Activated CD8-positive, alpha-beta memory T cell treated with anti-CD3 and anti-CD28 coated beads, Interleukin-2, amount 10 ng/mL, durations not matched to agents 7 days and 5 days (primary cell): Measurements from ENCODE around the gene TRIM47. TPM values are rescaled to one million over a fixed set of nuclear protein-coding genes. Genes with fewer than 3 reads are reported as not detected.
A peak's percentile ranks its signal among the peaks of the same experiment; 100 is the strongest.

Source experiments
- ATAC-seq: fragments of 150-1000 bp; cut with Tn5 transposase; one replicate; pipeline ENCODE4 v1.10.0; 2021; ENCODE audit warnings: moderate library complexity
- CTCF ChIA-PET: fragments of 350-600 bp; sonication (Branson Sonifier 250); formaldehyde crosslinking; loops from one replicate; lab custom pipeline; 2021; ENCODE audit warnings: antibody characterized with exemption; lab: Charles Lee
- DNase-seq: peaks from one replicate; pipeline ENCODE4 v3.0.0-alpha.2; 2020
- H3K27ac Mint-ChIP-seq: one replicate; pipeline ENCODE4 v1.8.0; 2021; ENCODE audit warnings: mild to moderate bottlenecking, mixed read lengths
- H3K27me3 Mint-ChIP-seq: one replicate; pipeline ENCODE4 v1.8.0; 2021; ENCODE audit warnings: mixed read lengths
- H3K36me3 Mint-ChIP-seq: one replicate; pipeline ENCODE4 v1.8.0; 2021; ENCODE audit warnings: mild to moderate bottlenecking, mixed read lengths
- H3K4me1 Mint-ChIP-seq: one replicate; pipeline ENCODE4 v1.8.0; 2021; ENCODE audit warnings: mixed read lengths
- H3K4me3 Mint-ChIP-seq: one replicate; pipeline ENCODE4 v1.8.0; 2021; ENCODE audit warnings: mild to moderate bottlenecking, moderate library complexity, mixed read lengths
- H3K9me3 Mint-ChIP-seq: one replicate; pipeline ENCODE4 v1.8.0; 2022; ENCODE audit warnings: low read depth, mixed read lengths
- total RNA-seq, 2 experiments: library from RNA; stranded (reverse); gene quantifications; one replicate each; pipeline ENCODE4 v1.2.3, GENCODE V29; 2021

The TRIM47 gene
- total RNA-seq, 2 experiments from 2014 or later: 13.4 to 24.3 TPM

- no peaks in the 10 kb centered on the region for H3K27me3 Mint-ChIP-seq
- DNase-seq (no peak), ATAC-seq (peak; percentile 21)
- CTCF ChIA-PET: interaction anchor here (0.7 to 1.9 kb wide), 4 partner anchors 10 to 97 kb away, joined by 3 to 8 read pairs (median 4); partner anchors contain the start of gene MRPL38
- peak overlapping the region; percentile 16 for H3K27ac Mint-ChIP-seq
- H3K4me1 Mint-ChIP-seq: peaks cover 10% of the 10 kb centered on the region
- H3K4me3 Mint-ChIP-seq: no peak overlapping the region
- H3K9me3 Mint-ChIP-seq: no peaks in the 10 kb centered on the region
- H3K36me3 Mint-ChIP-seq: peaks cover 1% of the 10 kb centered on the region
Measured at GRCh38 chr17:75917141-75917916, 38.9 kb upstream of the TRIM47 start.

GRCh38 chr17:75915268-75915667 lies 36.9 kb upstream of the TRIM47 start:
- peaks cover 1% of the 10 kb centered on the region for H3K36me3 Mint-ChIP-seq
- H3K4me3 Mint-ChIP-seq: no peak overlapping the region
- CTCF ChIA-PET: interaction anchor here (0.9 to 1.9 kb wide), 3 partner anchors 10 to 89 kb away, joined by 3 to 8 read pairs (median 5); partner anchors contain the start of gene MRPL38
- peaks cover 10% of the 10 kb centered on the region for H3K4me1 Mint-ChIP-seq
- H3K27ac Mint-ChIP-seq: no peak overlapping the region
- no peaks in the 10 kb centered on the region for H3K27me3 Mint-ChIP-seq
- ATAC-seq (no peak), DNase-seq (no peak)
- H3K9me3 Mint-ChIP-seq: no peaks in the 10 kb centered on the region

DNA sequence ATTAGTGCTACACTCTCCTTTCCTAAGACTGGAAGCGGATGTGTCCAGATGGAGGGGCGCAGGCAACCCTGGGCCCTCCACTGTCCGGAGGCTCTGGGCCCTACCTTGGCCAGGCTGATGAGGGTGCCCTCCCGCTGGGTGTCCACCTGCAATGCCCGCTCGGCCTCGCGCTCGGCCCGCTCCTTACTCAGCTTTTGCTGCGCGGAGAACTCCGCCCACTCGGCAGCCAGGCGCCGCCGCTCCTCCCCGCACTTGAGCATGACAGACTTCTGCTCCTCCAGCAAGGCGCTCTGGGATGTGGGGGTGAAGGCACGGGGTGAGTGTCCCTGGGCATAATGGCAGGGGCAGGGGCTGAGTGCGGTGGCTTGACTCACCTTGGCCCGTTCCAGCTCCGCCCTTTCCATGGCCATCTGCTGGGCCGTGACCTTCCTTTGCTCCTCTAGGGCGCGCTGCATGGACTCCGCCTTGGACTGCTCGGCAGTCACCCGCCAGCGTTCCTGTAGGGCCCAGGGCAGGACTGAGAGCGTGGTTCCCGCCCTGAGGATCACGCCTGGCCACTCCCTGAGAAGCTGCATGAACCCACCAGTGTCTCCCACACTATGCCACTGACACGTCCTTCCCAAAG lies 36.4 kb upstream of the TRIM47 start:
- ATAC-seq (no peak), DNase-seq (no peak)
- H3K4me3 Mint-ChIP-seq: no peak overlapping the region
- no peaks in the 10 kb centered on the region for H3K27me3 Mint-ChIP-seq
- no peaks in the 10 kb centered on the region for H3K9me3 Mint-ChIP-seq
- peaks cover 1% of the 10 kb centered on the region for H3K36me3 Mint-ChIP-seq
- H3K4me1 Mint-ChIP-seq: peaks cover 10% of the 10 kb centered on the region
- CTCF ChIA-PET: interaction anchor here (1.9 kb wide), 1 partner anchor 10 kb away, joined by 8 read pairs; the partner anchor contains the start of gene MRPL38
- no peak overlapping the region for H3K27ac Mint-ChIP-seq

GRCh38 chr17:75913537-75914210 lies 35.3 kb upstream of the TRIM47 start:
- CTCF ChIA-PET: no interaction called here

GRCh38 chr17:75910699-75911098 lies 32.3 kb upstream of the TRIM47 start:
- no peak for ATAC-seq
- no peak overlapping the region for H3K27ac Mint-ChIP-seq

More at GRCh38 chr17:75913537-75914210, 35.3 kb upstream of the TRIM47 start:
- ATAC-seq (no peak), DNase-seq (no peak)
- Mint-ChIP-seq H3K27me3 (no peaks in the 10 kb centered on the region), H3K36me3 (peaks cover 1% of the 10 kb centered on the region), H3K4me1 (peaks cover 10% of the 10 kb centered on the region), H3K27ac (no peak overlapping the region), H3K9me3 (no peaks in the 10 kb centered on the region), H3K4me3 (no peak overlapping the region)

GRCh38 chr17:75909812-75910274 lies 31.5 kb upstream of the TRIM47 start:
- no peaks in the 10 kb centered on the region for H3K36me3 Mint-ChIP-seq
- no peaks in the 10 kb centered on the region for H3K9me3 Mint-ChIP-seq
- no peak overlapping the region for H3K4me3 Mint-ChIP-seq
- H3K4me1 Mint-ChIP-seq: peaks cover 10% of the 10 kb centered on the region
- DNase-seq (no peak), ATAC-seq (no peak)
- no peak overlapping the region for H3K27ac Mint-ChIP-seq
- no peaks in the 10 kb centered on the region for H3K27me3 Mint-ChIP-seq
- CTCF ChIA-PET: interaction anchor here (0.7 to 4.4 kb wide), 8 partner anchors 11 to 488 kb away, joined by 3 to 27 read pairs (median 5); partner anchors contain the start of gene CDK3

More at GRCh38 chr17:75910699-75911098, 32.3 kb upstream of the TRIM47 start:
- Mint-ChIP-seq H3K4me3 (no peak overlapping the region), H3K4me1 (peaks cover 7% of the 10 kb centered on the region), H3K27me3 (no peaks in the 10 kb centered on the region), H3K36me3 (no peaks in the 10 kb centered on the region), H3K9me3 (no peaks in the 10 kb centered on the region)
- no peak for DNase-seq
- CTCF ChIA-PET: interaction anchor here (0.7 to 4.4 kb wide), 7 partner anchors 17 to 487 kb away, joined by 3 to 27 read pairs (median 4); partner anchors contain the start of gene CDK3

DNA sequence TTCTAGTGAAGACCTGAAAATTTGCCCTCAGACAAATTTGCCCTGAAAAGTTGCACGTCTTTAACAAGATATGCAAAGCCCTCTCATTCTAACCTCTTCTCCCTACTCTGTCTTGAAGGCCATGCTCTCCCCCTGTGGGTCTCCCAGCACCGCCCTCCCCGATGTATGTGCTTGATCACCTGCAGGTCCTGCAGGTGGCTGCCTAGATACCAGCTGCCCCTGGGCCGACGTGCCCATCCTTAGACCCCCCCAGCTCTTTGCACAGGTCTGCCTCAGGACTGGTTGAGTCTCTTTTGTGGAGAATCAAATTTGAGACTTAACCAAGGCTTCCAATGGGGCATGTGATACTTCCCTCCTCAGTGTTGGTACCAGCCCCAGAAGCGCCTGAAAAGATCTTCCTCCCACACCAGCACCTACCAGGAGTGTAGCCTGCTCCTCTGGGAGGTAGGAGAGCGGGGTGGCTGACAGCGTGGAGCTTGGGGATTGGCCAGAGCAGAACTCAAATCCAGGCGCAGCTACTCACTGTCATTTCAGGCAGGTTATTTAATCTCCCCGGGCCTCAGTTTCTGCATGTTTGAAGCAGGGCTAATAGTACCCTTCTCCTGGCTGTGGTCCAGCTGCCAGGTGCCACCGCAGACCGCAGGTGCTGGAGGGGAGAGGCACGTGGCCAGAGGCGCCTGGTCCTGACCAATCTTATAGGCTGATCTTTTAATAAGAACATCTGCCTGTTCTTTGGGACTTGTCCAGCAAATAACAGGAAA lies 30.9 kb upstream of the TRIM47 start:
- no peak overlapping the region for H3K4me3 Mint-ChIP-seq
- DNase-seq: no peak
- no peak for ATAC-seq
- no peak overlapping the region for H3K27ac Mint-ChIP-seq
- peaks cover 10% of the 10 kb centered on the region for H3K4me1 Mint-ChIP-seq
- no peaks in the 10 kb centered on the region for H3K9me3 Mint-ChIP-seq
- CTCF ChIA-PET: interaction anchor here (0.7 to 4.4 kb wide), 9 partner anchors 11 to 488 kb away, joined by 3 to 27 read pairs (median 4); partner anchors contain the start of gene CDK3
- H3K36me3 Mint-ChIP-seq: no peaks in the 10 kb centered on the region
- H3K27me3 Mint-ChIP-seq: no peaks in the 10 kb centered on the region

- no peak for DNase-seq
- Mint-ChIP-seq H3K36me3 (no peaks in the 10 kb centered on the region), H3K4me3 (no peak overlapping the region), H3K27me3 (no peaks in the 10 kb centered on the region), H3K9me3 (no peaks in the 10 kb centered on the region), H3K4me1 (peaks cover 17% of the 10 kb centered on the region), H3K27ac (no peak overlapping the region)
- no peak for ATAC-seq
- CTCF ChIA-PET: interaction anchor here (0.7 to 5.2 kb wide), 7 partner anchors 13 to 312 kb away, joined by 3 to 28 read pairs (median 6); partner anchors contain the start of genes CDK3 and TRIM65
Measured at GRCh38 chr17:75908201-75908600, 29.8 kb upstream of the TRIM47 start.

DNA sequence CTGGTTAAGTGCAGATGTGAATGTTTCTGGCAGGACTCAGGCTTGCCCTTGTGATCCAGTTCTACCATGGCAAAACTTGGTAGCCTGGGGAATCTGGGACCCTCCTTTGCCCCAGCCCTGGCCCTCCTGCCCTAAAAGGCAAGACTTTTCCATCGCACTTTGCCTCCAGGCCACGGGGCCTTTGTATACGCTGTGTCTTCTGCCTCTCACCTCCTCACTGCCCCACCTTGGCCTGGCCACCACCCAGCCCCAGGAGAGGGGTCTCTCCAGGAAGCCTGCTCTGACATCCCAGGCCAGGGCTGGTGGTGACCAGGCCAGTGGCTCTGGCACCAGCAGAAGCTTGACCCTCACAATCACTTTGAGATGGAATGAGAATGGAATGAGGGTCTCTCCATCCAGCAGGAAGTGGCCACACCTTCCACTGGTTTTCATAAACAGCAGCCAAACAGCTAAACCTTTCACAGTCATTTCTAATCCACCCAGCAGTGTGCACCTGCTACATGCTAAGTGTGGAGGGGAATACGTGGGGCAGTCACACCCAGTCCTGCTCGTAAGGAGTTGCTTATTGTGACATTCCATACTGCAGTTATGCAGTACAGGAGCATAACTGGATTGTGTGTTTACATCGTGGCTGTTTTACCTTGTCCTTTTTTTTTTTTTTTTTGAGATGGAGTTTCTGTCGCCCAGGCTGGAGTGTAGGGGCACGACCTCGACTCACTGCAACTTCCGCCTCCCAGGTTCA lies 27.9 kb upstream of the TRIM47 start:
- no peak for ATAC-seq
- Mint-ChIP-seq H3K4me3 (no peak overlapping the region), H3K27me3 (no peaks in the 10 kb centered on the region), H3K9me3 (no peaks in the 10 kb centered on the region), H3K36me3 (peaks cover 6% of the 10 kb centered on the region), H3K27ac (no peak overlapping the region), H3K4me1 (peaks cover 20% of the 10 kb centered on the region)
- DNase-seq: no peak
- CTCF ChIA-PET: interaction anchor here (0.6 to 5.8 kb wide), 14 partner anchors 10 to 1098 kb away, joined by 3 to 102 read pairs (median 6); partner anchors contain the start of genes CDK3 and TRIM65

DNA sequence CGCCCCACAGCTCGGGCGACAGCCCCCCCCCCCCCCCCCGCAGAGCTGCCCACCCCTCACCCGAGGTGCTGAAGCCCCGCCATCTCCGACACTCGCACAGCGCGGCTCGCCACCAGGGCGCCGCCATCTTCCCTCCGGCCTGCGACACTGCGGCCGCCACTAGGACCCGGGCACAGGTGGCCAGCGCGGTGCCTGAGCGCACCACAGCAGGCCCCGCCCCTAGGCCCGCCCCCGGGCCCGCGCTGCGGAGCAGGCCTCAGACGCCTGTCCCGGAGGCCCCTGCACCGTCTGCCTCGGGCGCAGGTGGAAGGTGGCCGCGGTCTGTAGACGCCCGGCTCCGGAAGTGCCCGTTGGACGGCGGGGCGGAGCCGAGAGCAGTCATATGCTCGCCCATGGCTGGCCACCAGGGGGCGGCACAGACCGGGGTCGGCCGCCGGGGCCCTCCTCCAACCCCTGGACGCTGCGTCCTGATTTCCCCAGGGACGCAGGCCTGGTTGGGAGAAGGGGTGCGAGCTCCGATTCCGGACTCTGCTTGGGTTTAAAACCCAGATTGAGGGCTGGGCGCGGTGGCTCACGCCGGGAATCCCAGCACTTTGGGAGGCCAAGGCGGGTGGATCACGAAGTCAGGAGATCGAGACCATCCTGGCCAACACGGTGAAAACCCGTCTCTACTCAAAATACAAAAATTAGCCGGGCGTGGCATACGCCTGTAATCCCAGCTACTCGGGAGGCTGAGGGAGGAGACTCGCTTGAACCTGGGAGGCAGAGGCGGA lies 26.6 kb upstream of the TRIM47 start, which contains the start of gene MRPL38:
MRPL38 (minus strand) TSS at position 136 of the 773 bp plus-strand sequence; CDS start at position 127, 9 bp downstream.
- Mint-ChIP-seq H3K9me3 (no peaks in the 10 kb centered on the region), H3K27me3 (no peaks in the 10 kb centered on the region), H3K36me3 (peaks cover 6% of the 10 kb centered on the region), H3K4me3 (peak within 1 kb of the TSS; percentile 86), H3K27ac (peak within 1 kb of the TSS; percentile 85), H3K4me1 (peaks cover 20% of the 10 kb centered on the region)
- peak; percentile 98 for DNase-seq
- peak; percentile 98 for ATAC-seq
- CTCF ChIA-PET: interaction anchor here (0.6 to 5.8 kb wide), 25 partner anchors 10 to 426 kb away, joined by 3 to 102 read pairs (median 4); partner anchors contain the start of genes ACOX1, CDK3, FBF1 and TEN1

- no peak for DNase-seq
- ATAC-seq: no peak
- Mint-ChIP-seq H3K36me3 (peaks cover 8% of the 10 kb centered on the region), H3K27ac (no peak overlapping the region), H3K9me3 (no peaks in the 10 kb centered on the region), H3K4me1 (peaks cover 24% of the 10 kb centered on the region), H3K27me3 (no peaks in the 10 kb centered on the region), H3K4me3 (no peak overlapping the region)
- CTCF ChIA-PET: interaction anchor here (0.6 to 5.8 kb wide), 3 partner anchors 27 to 99 kb away, joined by 3 to 102 read pairs (median 6); partner anchors contain the start of genes CDK3 and WBP2
Measured at GRCh38 chr17:75902406-75902805, 24.0 kb upstream of the TRIM47 start.
